Measurements from ENCODE around the gene ZNF628.

The ZNF628 gene

DNA sequence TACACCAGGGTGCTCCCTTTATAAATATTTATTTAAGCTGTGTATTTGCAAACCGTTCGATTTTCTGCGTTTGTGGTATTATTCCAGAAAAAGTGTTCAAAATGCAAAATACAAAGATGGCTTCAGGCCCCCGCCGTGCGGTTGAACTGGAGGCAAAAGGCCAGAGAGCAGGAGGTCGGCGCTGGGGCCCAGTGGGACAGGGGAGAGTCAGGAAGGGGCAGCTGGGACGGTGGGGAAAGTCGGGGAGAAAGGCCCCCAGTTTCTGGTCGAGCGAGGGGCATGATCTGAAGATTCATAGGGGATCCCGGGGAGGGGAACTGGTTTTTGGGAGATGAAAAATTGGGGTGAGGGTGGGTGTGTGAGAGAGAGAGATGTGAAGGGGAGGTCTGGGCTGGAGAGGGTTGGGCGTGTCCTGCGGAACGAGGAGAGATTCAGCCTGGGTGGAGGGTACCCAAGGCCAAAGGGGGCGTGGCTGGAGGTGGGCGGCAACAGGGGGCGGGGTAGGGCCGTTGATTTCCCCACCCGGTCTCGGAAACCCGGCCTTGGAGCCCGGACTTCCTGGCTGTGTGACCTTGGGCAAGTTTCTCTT, 15.7 kb upstream of the ZNF628 start (continued):
- TF ChIP-seq SP2 (tag by site-specific recombination; IDR thresholded peaks at IDR 0.05): peak; percentile 55
- no peak for TF ChIP-seq ZNF707 (tag by site-specific recombination; IDR thresholded peaks at IDR 0.05)
- TF ChIP-seq ZNF366 (tag by site-specific recombination; conservative IDR thresholded peaks at IDR 0.05): 0 out of 2 replicates have a peak, but pooled peaks have one; percentile 27

DNA sequence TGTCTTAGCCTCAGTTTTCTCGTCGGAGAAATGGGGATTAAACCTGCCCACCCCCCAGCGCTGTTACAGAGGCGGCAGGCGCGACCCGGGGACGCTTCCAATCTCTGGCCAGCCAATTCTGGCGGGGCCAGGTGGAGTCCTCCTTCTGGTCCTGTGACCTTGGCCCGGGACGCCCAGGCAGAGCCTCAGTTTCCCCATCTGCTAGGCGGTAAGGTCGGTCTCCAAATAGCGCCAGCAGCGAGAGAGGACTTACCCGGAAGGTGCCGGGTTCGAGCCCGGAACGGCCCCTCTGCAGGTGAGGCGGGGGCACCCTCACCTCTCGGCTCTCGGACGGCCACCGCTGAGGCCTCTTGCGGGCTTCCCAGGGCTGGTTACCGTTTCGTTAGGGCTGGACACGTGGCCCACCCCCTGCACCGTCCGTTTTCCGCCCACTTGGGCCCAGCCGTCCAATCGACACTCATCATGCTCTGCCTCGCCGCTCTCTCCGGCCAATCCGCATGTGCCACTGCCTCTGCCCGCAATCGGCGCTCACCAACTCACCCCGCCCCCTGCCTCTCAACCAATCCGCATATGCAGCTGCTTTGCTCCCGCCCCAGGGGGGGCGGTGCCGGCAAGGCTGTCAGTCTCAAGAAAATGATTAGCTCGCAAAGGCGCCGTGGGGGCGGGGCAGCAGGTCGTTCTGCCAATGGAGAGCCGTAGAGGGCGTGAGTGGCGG, 15.0 kb upstream of the ZNF628 start, which contains the start of gene ISOC2:
Gene ISOC2 (minus strand): TSS at position 384 of the 715 bp plus-strand sequence. CDS start 5,156 bp downstream, outside the sequence.
- peaks cover 12% of the 10 kb centered on the region for H3K4me1 ChIP-seq (ENCODE audit: control insufficient read depth, insufficient read depth, low read length)
- CTCF ChIA-PET: interaction anchor here (0.5 to 1.6 kb wide), 7 partner anchors 15 to 185 kb away, joined by 3 to 12 read pairs (median 4); partner anchors contain the start of gene ZNF865
- POLR2A ChIA-PET: interaction anchor here (0.5 to 1.7 kb wide), 38 partner anchors 8 to 1260 kb away, joined by 3 to 34 read pairs (median 4); partner anchors contain the start of genes BRSK1, FIZ1, HSPBP1 and KMT5C
- peak; percentile 69; the same call in 1 of the 2 replicates for TF ChIP-seq ZNF24 (tag by site-specific recombination; IDR thresholded peaks at IDR 0.05)
- TF ChIP-seq ZNF404 (tag by site-specific recombination; IDR thresholded peaks at IDR 0.05): no peak
- TF ChIP-seq ZNF133 (tag by site-specific recombination; IDR thresholded peaks at IDR 0.05): no peak
- TF ChIP-seq, protein P1, sequence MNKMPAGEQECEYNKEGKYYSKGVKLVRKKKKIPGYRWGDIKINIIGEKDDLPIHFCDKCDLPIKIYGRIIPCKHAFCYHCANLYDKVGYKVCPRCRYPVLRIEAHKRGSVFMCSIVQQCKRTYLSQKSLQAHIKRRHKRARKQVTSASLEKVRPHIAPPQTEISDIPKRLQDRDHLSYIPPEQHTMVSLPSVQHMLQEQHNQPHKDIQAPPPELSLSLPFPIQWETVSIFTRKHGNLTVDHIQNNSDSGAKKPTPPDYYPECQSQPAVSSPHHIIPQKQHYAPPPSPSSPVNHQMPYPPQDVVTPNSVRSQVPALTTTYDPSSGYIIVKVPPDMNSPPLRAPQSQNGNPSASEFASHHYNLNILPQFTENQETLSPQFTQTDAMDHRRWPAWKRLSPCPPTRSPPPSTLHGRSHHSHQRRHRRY (tag by site-specific recombination; IDR thresholded peaks at IDR 0.05): no peak
- TF ChIP-seq ZXDB (tag by site-specific recombination; IDR thresholded peaks at IDR 0.05): peak; percentile 69
- no peak for TF ChIP-seq ZNF521 (tag by site-specific recombination; IDR thresholded peaks at IDR 0.05)
- no peak for TF ChIP-seq ZNF416 (tag by site-specific recombination; IDR thresholded peaks at IDR 0.05)
- no peak; the same call in 1 of the 2 replicates for TF ChIP-seq ZNF157 (tag by site-specific recombination; IDR thresholded peaks at IDR 0.05)
- TF ChIP-seq GLIS2 (tag by site-specific recombination; IDR thresholded peaks at IDR 0.05): peak; percentile 96
- peak; percentile 81 for TF ChIP-seq ZNF335 (tag by site-specific recombination; conservative IDR thresholded peaks at IDR 0.05)
- TF ChIP-seq ZBTB8A (tag by site-specific recombination; IDR thresholded peaks at IDR 0.05): peak; percentile 50; the same call in 1 of the 2 replicates
- TF ChIP-seq ZNF777 (tag by site-specific recombination; IDR thresholded peaks at IDR 0.05; ENCODE audit: borderline replicate concordance): no peak
- no peak for TF ChIP-seq ZNF174 (tag by site-specific recombination; IDR thresholded peaks at IDR 0.05)
- no peak for TF ChIP-seq ZNF670 (tag by site-specific recombination; IDR thresholded peaks at IDR 0.05; ENCODE audit: low read depth)
- TF ChIP-seq, protein P2, sequence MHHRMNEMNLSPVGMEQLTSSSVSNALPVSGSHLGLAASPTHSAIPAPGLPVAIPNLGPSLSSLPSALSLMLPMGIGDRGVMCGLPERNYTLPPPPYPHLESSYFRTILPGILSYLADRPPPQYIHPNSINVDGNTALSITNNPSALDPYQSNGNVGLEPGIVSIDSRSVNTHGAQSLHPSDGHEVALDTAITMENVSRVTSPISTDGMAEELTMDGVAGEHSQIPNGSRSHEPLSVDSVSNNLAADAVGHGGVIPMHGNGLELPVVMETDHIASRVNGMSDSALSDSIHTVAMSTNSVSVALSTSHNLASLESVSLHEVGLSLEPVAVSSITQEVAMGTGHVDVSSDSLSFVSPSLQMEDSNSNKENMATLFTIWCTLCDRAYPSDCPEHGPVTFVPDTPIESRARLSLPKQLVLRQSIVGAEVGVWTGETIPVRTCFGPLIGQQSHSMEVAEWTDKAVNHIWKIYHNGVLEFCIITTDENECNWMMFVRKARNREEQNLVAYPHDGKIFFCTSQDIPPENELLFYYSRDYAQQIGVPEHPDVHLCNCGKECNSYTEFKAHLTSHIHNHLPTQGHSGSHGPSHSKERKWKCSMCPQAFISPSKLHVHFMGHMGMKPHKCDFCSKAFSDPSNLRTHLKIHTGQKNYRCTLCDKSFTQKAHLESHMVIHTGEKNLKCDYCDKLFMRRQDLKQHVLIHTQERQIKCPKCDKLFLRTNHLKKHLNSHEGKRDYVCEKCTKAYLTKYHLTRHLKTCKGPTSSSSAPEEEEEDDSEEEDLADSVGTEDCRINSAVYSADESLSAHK (tag by site-specific recombination; IDR thresholded peaks at IDR 0.05): peak; percentile 33
- TF ChIP-seq, protein P3, sequence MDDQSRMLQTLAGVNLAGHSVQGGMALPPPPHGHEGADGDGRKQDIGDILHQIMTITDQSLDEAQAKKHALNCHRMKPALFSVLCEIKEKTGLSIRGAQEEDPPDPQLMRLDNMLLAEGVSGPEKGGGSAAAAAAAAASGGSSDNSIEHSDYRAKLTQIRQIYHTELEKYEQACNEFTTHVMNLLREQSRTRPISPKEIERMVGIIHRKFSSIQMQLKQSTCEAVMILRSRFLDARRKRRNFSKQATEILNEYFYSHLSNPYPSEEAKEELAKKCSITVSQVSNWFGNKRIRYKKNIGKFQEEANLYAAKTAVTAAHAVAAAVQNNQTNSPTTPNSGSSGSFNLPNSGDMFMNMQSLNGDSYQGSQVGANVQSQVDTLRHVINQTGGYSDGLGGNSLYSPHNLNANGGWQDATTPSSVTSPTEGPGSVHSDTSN (CRISPR knock-in tag; IDR thresholded peaks at IDR 0.05): peak; percentile 99
- TF ChIP-seq ZNF596 (tag by site-specific recombination; IDR thresholded peaks at IDR 0.05): no peak
- peak; percentile 89 for TF ChIP-seq ZNF621 (tag by site-specific recombination; IDR thresholded peaks at IDR 0.05)
- TF ChIP-seq ZNF561 (tag by site-specific recombination; IDR thresholded peaks at IDR 0.05; ENCODE audit: borderline replicate concordance): peak; percentile 94
- TF ChIP-seq KLF7 (tag by site-specific recombination; IDR thresholded peaks at IDR 0.05; ENCODE audit: borderline replicate concordance): no peak
- no peak for TF ChIP-seq ZNF791 (tag by site-specific recombination; IDR thresholded peaks at IDR 0.05)
- TF ChIP-seq, protein P4, sequence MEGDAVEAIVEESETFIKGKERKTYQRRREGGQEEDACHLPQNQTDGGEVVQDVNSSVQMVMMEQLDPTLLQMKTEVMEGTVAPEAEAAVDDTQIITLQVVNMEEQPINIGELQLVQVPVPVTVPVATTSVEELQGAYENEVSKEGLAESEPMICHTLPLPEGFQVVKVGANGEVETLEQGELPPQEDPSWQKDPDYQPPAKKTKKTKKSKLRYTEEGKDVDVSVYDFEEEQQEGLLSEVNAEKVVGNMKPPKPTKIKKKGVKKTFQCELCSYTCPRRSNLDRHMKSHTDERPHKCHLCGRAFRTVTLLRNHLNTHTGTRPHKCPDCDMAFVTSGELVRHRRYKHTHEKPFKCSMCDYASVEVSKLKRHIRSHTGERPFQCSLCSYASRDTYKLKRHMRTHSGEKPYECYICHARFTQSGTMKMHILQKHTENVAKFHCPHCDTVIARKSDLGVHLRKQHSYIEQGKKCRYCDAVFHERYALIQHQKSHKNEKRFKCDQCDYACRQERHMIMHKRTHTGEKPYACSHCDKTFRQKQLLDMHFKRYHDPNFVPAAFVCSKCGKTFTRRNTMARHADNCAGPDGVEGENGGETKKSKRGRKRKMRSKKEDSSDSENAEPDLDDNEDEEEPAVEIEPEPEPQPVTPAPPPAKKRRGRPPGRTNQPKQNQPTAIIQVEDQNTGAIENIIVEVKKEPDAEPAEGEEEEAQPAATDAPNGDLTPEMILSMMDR (tag by site-specific recombination; IDR thresholded peaks at IDR 0.05): no peak
- TF ChIP-seq ZBTB17 (tag by site-specific recombination; IDR thresholded peaks at IDR 0.05): peak; percentile 99
- TF ChIP-seq ZIC2 (tag by site-specific recombination; IDR thresholded peaks at IDR 0.05): peak; percentile 58
- peak; percentile 53; the same call in 1 of the 2 replicates for TF ChIP-seq ZNF501 (tag by site-specific recombination; IDR thresholded peaks at IDR 0.05)
- TF ChIP-seq, protein P5, sequence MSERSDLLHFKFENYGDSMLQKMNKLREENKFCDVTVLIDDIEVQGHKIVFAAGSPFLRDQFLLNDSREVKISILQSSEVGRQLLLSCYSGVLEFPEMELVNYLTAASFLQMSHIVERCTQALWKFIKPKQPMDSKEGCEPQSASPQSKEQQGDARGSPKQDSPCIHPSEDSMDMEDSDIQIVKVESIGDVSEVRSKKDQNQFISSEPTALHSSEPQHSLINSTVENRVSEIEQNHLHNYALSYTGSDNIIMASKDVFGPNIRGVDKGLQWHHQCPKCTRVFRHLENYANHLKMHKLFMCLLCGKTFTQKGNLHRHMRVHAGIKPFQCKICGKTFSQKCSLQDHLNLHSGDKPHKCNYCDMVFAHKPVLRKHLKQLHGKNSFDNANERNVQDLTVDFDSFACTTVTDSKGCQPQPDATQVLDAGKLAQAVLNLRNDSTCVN (tag by site-specific recombination; optimal IDR thresholded peaks at IDR 0.05): no peak

More for the DNA sequence above, 15.0 kb upstream of the ZNF628 start, which contains the start of gene ISOC2:
- H3K27ac ChIP-seq (ENCODE audit: extremely low read depth, low read depth, low read length): peak within 1 kb of the TSS; percentile 56; the same call in 1 of the 2 replicates
- no peaks in the 10 kb centered on the region for H3K36me3 ChIP-seq (ENCODE audit: control insufficient read depth in 2 of 2, insufficient read depth in 1 of 2, low read length in 2 of 2)
- H3K9me3 ChIP-seq (ENCODE audit: control insufficient read depth, insufficient read depth, low read depth, low read length): no peaks in the 10 kb centered on the region
- peak within 1 kb of the TSS; percentile 85 for H3K4me3 ChIP-seq (ENCODE audit: low read depth, low read length)

Data from HEK293 (cell line).